ENCODE results near the gene SPATS1. TPM values are rescaled to one million over a fixed set of nuclear protein-coding genes. Genes with fewer than 3 reads are reported as not detected.

SPATS1 gene
- total and polyA plus RNA-seq, 5 experiments from 2014 or later, result not detected

DNA sequence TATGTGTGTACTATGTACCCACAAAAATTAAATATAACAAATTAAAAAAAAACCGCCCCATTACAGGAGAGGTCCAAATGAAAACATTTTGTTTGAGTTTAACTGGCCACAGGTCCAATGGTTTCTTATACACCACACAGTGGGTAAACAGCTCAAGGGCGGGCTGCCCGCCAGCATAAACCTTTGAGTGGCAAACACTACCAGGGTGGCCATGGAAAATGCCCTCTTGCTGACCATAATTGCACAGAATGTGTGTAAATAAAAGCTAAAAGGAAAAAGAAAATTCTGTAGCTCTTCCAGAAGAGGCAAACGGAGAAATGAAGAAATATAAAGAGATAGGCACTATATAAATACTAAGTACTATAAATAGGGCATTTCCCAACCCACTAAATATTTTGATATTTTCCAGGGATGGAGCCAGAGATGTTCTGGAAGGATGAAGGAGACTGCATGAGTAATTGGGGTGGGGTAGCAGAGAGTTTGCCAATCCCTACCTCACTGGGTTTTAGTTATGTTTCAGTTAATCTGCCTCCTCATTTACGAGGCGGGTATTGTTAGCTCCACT lies 44.0 kb downstream of the SPATS1 start:
- H3K9me3 Mint-ChIP-seq, result no peaks in the 10 kb centered on the region
- ATAC-seq (no peak), DNase-seq (peak in 1 of 10 donors; percentile 1)
- peak overlapping the region; percentile 91 to 99 (median 97) for H3K4me3 Mint-ChIP-seq
- POLR2A ChIA-PET, result interaction anchor here (1.2 to 2.2 kb wide), 2 partner anchors 13 to 140 kb away, joined by 3 to 6 read pairs; partner anchors contain the start of gene HSP90AB1
- peak overlapping the region; percentile 94 to 100 (median 98) for H3K27ac Mint-ChIP-seq
- H3K27me3 Mint-ChIP-seq, result peaks cover 0 to 3% (median 0%) of the 10 kb centered on the region in 5 donors
- peaks cover 27 to 42% (median 41%) of the 10 kb centered on the region in 4 donors for H3K4me1 Mint-ChIP-seq
- peaks cover 0 to 12% (median 3%) of the 10 kb centered on the region in 3 donors for H3K36me3 Mint-ChIP-seq

DNA sequence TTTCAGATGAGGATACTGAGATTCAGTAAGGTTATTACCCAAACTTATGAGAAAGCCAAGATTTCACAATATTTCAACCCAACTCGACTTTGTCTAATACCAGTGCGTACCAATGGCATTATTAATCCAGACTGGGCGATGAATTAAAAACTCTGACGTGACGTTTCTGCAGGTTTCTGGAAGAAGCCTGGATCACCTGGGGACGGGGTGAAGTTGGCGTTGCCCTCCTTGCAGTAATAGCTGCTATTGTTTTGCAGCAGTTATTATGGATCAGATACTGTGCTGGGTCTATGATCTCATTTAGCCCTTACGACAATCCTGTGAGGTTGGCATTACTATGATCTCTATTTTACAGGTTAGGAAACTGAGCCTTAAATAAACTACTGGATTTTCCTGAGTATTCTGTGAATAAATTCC lies 44.5 kb downstream of the SPATS1 start:
- ATAC-seq (peak; percentile 29 to 33), DNase-seq (no peak)
- POLR2A ChIA-PET, result interaction anchor here (1.0 to 2.2 kb wide), 4 partner anchors 12 to 140 kb away, joined by 3 to 6 read pairs (median 3); partner anchors contain the start of genes HSP90AB1 and SLC35B2
- H3K27ac Mint-ChIP-seq, result peak overlapping the region; percentile 94 to 100 (median 98)
- H3K27me3 Mint-ChIP-seq, result peaks cover 0 to 1% (median 0%) of the 10 kb centered on the region in 5 donors
- peaks cover 29 to 47% (median 46%) of the 10 kb centered on the region in 4 donors for H3K4me1 Mint-ChIP-seq
- H3K9me3 Mint-ChIP-seq, result no peaks in the 10 kb centered on the region
- peak overlapping the region; percentile 91 to 99 (median 97) for H3K4me3 Mint-ChIP-seq
- H3K36me3 Mint-ChIP-seq, result peaks cover 0 to 17% (median 5%) of the 10 kb centered on the region in 3 donors

DNA sequence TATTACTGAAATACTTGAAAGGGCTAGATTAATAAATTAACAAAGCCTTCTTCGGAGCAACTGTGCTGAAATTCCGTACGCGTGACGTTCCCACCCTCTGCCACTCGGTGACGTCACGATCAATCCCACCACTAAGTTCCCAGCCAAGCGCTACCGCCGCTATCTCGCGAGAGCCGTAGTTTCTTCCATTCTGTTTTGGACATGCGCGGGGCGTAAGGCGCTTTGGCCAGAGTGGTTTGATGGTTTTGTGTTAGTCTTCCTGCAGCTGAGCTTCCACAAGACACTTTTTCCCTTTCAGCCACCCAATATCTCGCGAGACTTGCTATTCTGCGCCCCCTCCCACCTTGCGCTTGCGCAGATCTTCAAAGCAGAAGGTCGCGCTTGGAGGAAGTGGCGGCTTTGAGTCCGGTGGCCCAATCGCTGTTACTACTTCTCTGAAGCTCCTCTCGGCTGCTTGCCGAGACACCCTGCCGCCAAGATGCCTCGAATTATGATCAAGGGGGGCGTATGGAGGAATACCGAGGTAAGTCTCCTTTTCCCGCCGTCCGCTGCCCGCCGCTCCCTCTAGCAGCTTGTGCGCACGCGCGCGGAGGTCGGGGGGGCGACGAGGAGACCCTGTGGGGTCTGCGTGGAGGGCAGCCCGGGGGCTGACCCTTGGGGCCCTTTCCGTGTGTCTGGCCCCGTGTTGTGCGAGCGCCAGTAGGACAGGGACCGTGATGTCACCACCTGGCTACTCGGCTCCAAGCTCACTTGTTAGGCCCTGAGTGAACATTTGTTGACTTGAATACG lies 45.1 kb downstream of the SPATS1 start, which contains the start of gene CDC5L:
Gene CDC5L (plus strand): TSS at position 361 of the 789 bp plus-strand sequence. CDS start 118 bp downstream, at position 479.
- POLR2A ChIA-PET, result interaction anchor here (0.6 to 2.2 kb wide), 5 partner anchors 12 to 141 kb away, joined by 3 to 6 read pairs (median 3); partner anchors contain the start of genes HSP90AB1 and SLC35B2
- peaks cover 30 to 50% (median 47%) of the 10 kb centered on the region in 4 donors for H3K4me1 Mint-ChIP-seq
- peak within 1 kb of the TSS; percentile 91 to 99 (median 97) for H3K4me3 Mint-ChIP-seq
- H3K36me3 Mint-ChIP-seq, result peaks cover 0 to 23% (median 5%) of the 10 kb centered on the region in 3 donors
- H3K27ac Mint-ChIP-seq, result peak within 1 kb of the TSS; percentile 94 to 100 (median 98)
- DNase-seq (peak; percentile 75 to 97 (median 94)), ATAC-seq (peak; percentile 85 to 87)
- H3K27me3 Mint-ChIP-seq, result peaks cover 0 to 1% (median 0%) of the 10 kb centered on the region in 5 donors
- no peaks in the 10 kb centered on the region for H3K9me3 Mint-ChIP-seq

DNA sequence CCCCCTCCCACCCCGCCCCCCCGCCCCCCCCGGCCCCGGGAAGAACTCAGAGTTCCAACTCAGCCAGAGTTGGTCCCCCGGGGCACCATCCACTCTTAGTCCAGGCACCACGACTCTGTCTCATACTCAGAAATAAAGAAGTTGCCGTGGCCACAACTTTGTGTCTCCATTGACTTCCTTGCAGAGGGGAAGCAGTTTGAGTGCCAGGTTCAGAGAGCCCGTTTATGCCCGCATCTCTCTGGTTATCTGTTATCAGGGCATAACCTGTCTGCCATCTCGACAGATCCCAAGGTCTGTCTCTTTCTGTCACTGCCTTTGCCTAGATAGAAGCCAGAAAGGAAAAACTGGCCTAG lies 45.7 kb downstream of the SPATS1 start:
- POLR2A ChIA-PET, result interaction anchor here (0.6 to 2.2 kb wide), 4 partner anchors 16 to 141 kb away, joined by 3 to 6 read pairs (median 3); partner anchors contain the start of genes HSP90AB1 and SLC35B2
- no peak for ATAC-seq
- H3K36me3 Mint-ChIP-seq, result peaks cover 0 to 28% (median 6%) of the 10 kb centered on the region in 3 donors
- H3K27ac Mint-ChIP-seq, result peak overlapping the region; percentile 84 to 100 (median 98)
- H3K4me3 Mint-ChIP-seq, result peak overlapping the region; percentile 91 to 99 (median 97)
- H3K27me3 Mint-ChIP-seq, result peaks cover 0 to 1% (median 0%) of the 10 kb centered on the region in 5 donors
- peaks cover 30 to 50% (median 47%) of the 10 kb centered on the region in 4 donors for H3K4me1 Mint-ChIP-seq
- H3K9me3 Mint-ChIP-seq, result no peaks in the 10 kb centered on the region
- DNase-seq, result peak in 1 of 10 donors; percentile 22

DNA sequence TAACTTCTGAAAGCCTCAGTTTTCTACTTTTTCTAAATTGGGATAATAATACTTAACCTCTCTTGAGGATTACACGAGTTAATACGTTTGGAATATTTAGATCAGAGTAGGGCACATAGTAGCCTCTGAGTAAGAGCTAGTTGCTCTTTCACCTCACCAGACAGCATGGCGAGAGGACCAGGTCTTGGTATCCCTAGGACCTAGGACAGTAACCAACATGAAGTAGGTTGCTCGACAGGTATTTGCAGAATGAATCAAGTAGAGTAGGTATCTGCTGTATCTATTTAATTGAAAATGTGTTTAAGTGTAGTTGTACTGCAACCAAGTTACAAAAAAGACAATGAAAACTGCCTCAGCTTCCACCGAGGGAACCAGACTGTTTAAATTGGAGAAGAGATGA lies 46.4 kb downstream of the SPATS1 start:
- POLR2A ChIA-PET, result no interaction called here
- ATAC-seq, result no peak
- Mint-ChIP-seq H3K27me3 (peaks cover 0 to 1% (median 0%) of the 10 kb centered on the region in 5 donors), H3K36me3 (peaks cover under 1 to 36% (median 11%) of the 10 kb centered on the region in 3 donors), H3K27ac (peak overlapping the region in 9 of 10 donors; percentile 88 to 100 (median 98)), H3K4me3 (peak overlapping the region; percentile 91 to 99 (median 97)), H3K9me3 (no peaks in the 10 kb centered on the region), H3K4me1 (peaks cover 30 to 50% (median 48%) of the 10 kb centered on the region in 4 donors)
- DNase-seq, result no peak

DNA sequence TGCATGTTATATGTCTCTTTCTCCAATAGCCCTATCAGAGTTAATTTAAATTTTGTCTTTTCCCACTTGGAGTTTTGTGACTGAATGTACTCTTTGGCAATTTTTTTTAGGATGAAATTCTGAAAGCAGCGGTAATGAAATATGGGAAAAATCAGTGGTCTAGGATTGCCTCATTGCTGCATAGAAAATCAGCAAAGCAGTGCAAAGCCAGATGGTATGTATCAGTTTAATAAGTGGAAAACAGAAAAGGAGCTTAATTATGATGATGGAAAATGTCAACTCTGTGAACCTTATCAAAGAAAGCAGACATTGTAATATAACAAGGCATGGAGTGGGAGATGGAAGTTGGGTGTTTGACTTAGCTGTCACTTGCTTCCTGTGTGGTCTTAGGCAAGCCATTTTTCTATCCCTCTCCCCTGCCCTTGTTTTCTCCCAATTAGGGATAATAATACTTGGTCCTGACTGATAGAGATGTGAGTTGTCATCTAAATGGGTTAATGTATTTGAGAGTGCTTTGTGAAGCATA lies 47.8 kb downstream of the SPATS1 start:
- Mint-ChIP-seq H3K4me1 (peaks cover 33 to 58% (median 54%) of the 10 kb centered on the region in 4 donors), H3K36me3 (peaks cover 9 to 49% (median 22%) of the 10 kb centered on the region in 3 donors), H3K4me3 (peak overlapping the region in 7 of 10 donors; percentile 1 to 98 (median 94)), H3K27ac (no peak overlapping the region), H3K9me3 (no peaks in the 10 kb centered on the region), H3K27me3 (no peaks in the 10 kb centered on the region)
- POLR2A ChIA-PET, result no interaction called here
- ATAC-seq (no peak), DNase-seq (no peak)

Other genes with a start within 250 kb of the SPATS1 start
- gene MRPL14, start 215.2 kb upstream of the SPATS1 start, total RNA-seq, result 10 to 100 TPM; 17.0 to 20.4 TPM
- 10 to 100 TPM; 76.5 to 89.3 (median 80.3) TPM for gene MRPL14, start 215.2 kb upstream of the SPATS1 start, polyA plus RNA-seq
- 10 to 100 TPM; 15.5 to 15.9 TPM for gene TMEM63B, start 215.1 kb upstream of the SPATS1 start, total RNA-seq
- 1 to 10 TPM in 1 of 3 donors, under 1 TPM in 2; 0.26 to 2.2 (median 0.96) TPM for gene TMEM63B, start 215.1 kb upstream of the SPATS1 start, polyA plus RNA-seq
- gene CAPN11, start 183.8 kb upstream of the SPATS1 start, total RNA-seq, result not detected
- gene CAPN11, start 183.8 kb upstream of the SPATS1 start, polyA plus RNA-seq, result not detected
- not detected for gene MYMX, start 125.7 kb upstream of the SPATS1 start, total RNA-seq
- not detected for gene MYMX, start 125.7 kb upstream of the SPATS1 start, polyA plus RNA-seq
- gene SLC29A1, start 119.1 kb upstream of the SPATS1 start, total RNA-seq, result 1 to 10 TPM; 1.3 to 2.3 TPM
- gene SLC29A1, start 119.1 kb upstream of the SPATS1 start, polyA plus RNA-seq, result 1 to 10 TPM; 2.0 to 2.6 (median 2.5) TPM
- 100 to 1,000 TPM; 480 to 502 TPM for gene HSP90AB1, start 95.5 kb upstream of the SPATS1 start, total RNA-seq
- 100 to 1,000 TPM; 420 to 607 (median 518) TPM for gene HSP90AB1, start 95.5 kb upstream of the SPATS1 start, polyA plus RNA-seq
- 10 to 100 TPM; 18.0 to 18.3 TPM for gene SLC35B2, start 85.1 kb upstream of the SPATS1 start, total RNA-seq
- gene SLC35B2, start 85.1 kb upstream of the SPATS1 start, polyA plus RNA-seq, result 10 to 100 TPM; 31.9 to 40.1 (median 39.0) TPM
- gene NFKBIE, start 77.1 kb upstream of the SPATS1 start, total RNA-seq, result 10 to 100 TPM; 11.4 to 14.4 TPM
- 1 to 10 TPM; 2.7 to 4.1 (median 3.6) TPM for gene NFKBIE, start 77.1 kb upstream of the SPATS1 start, polyA plus RNA-seq
- not detected for gene TMEM151B, start 72.2 kb upstream of the SPATS1 start, total RNA-seq
- gene TMEM151B, start 72.2 kb upstream of the SPATS1 start, polyA plus RNA-seq, result not detected
- 10 to 100 TPM; 23.8 to 24.1 TPM for gene AARS2, start 29.3 kb upstream of the SPATS1 start, total RNA-seq
- gene AARS2, start 29.3 kb upstream of the SPATS1 start, polyA plus RNA-seq, result 10 to 100 TPM in 1 of 3 donors, 1 to 10 TPM in 2; 5.2 to 13.5 (median 6.3) TPM
- gene CDC5L, start 45.1 kb downstream of the SPATS1 start, total RNA-seq, result 10 to 100 TPM; 21.7 to 21.8 TPM
- 10 to 100 TPM in 2 of 3 donors, 1 to 10 TPM in 1; 9.6 to 14.9 (median 12.9) TPM for gene CDC5L, start 45.1 kb downstream of the SPATS1 start, polyA plus RNA-seq